K562 (cell line): ENCODE measurements around the gene UNC93B1. TPM values are rescaled to one million over a fixed set of nuclear protein-coding genes. Genes with fewer than 3 reads are reported as not detected.

Source experiments
- ATAC-seq: fragments of 200-7000 bp; cut with Tn5 transposase; 3 replicates; pipeline ENCODE4 v1.9.1; 2020; ENCODE audit warnings: moderate library complexity
- BruUV-seq: library from RNA; stranded (reverse); fragments of 400-500 nt; replicated peaks from 2 replicates; lab custom pipeline; 2021; lab: Mats Ljungman, UMichigan
- CTCF ChIA-PET: fragments of 300-600 bp; formaldehyde crosslinking; extraction: SDS; loops from one replicate; lab custom pipeline; 2021; ENCODE audit warnings: low intra/inter-chr PET ratio; lab: Yijun Ruan, JAX
- POLR2A ChIA-PET: fragments of 300-600, 350-650 bp; sonication (Branson Sonifier 250); formaldehyde crosslinking; extraction: SDS; loops from one replicate; lab custom pipeline; 2021; ENCODE audit warnings: antibody characterized with exemption, inconsistent platforms; lab: Yijun Ruan, JAX
- DNase-seq, 4 experiments: peaks; one replicate each; pipeline versions ENCODE4 v3.0.0 to v3.0.0-alpha.2; 2011 to 2018; ENCODE audit warnings: low spot score in 3 of 4, mixed read lengths in 3 of 4; ENCODE audit errors: extremely low read depth in 1 of 4
- FAIRE-seq: peaks from 2 replicates; lab custom pipeline; 2011; peaks lifted over from hg19 to GRCh38; lab: Jason Lieb, UNC
- H2AFZ ChIP-seq: 2 replicates; pipeline ENCODE4 v1.6.0; 2011; ENCODE audit warnings: low read depth, low read length, control low read depth, inconsistent platforms
- H3K27ac ChIP-seq: fragments of 200-600 bp; 3 replicates; pipeline ENCODE4 v1.8.0; 2011; ENCODE audit warnings: low read depth, mild to moderate bottlenecking, control low read depth, inconsistent platforms, low read length, moderate library complexity, mixed read lengths; ENCODE audit errors: extremely low read depth
- H3K27me3 ChIP-seq, 2 experiments: fragments of 300-600 bp in 1 of 2; 2 replicates in 1 of 2; 3 replicates in 1 of 2; pipeline versions ENCODE4 v1.6.0 to v1.8.0; 2011; ENCODE audit warnings: inconsistent platforms in 2 of 2, low read length in 2 of 2, mild to moderate bottlenecking in 1 of 2, mixed read lengths in 1 of 2, moderate library complexity in 1 of 2; ENCODE audit not compliant: control insufficient read depth in 2 of 2, insufficient read depth in 2 of 2
- H3K36me3 ChIP-seq: fragments of 300-600 bp; 3 replicates; pipeline ENCODE4 v1.8.0; 2011; ENCODE audit warnings: mild to moderate bottlenecking, low read length, inconsistent platforms; ENCODE audit not compliant: control insufficient read depth, insufficient read depth
- H3K4me1 ChIP-seq, 2 experiments: fragments of 200-600 bp in 1 of 2; replicated peaks in 1 of 2; 2 replicates in 1 of 2; 3 replicates in 1 of 2; pipeline versions ENCODE4 v1.5.1 to v1.8.0; 2011; ENCODE audit warnings: inconsistent platforms in 2 of 2, low read length in 2 of 2, mild to moderate bottlenecking in 1 of 2, mixed read lengths in 1 of 2, moderate library complexity in 1 of 2; ENCODE audit not compliant: control insufficient read depth in 2 of 2, insufficient read depth in 2 of 2
- H3K4me2 ChIP-seq: 2 replicates; pipeline ENCODE4 v1.6.1; 2011; ENCODE audit warnings: low read length, control low read depth, inconsistent platforms, mixed read lengths; ENCODE audit not compliant: insufficient read depth
- H3K4me3 ChIP-seq: fragments of 200-600 bp; sonication (generic), shearing (Covaris generic); 2 replicates; pipeline ENCODE4 v1.5.1; 2016; ENCODE audit warnings: control low read depth, inconsistent platforms
- H3K79me2 ChIP-seq: fragments of 200-600 bp; 3 replicates; pipeline ENCODE4 v1.8.0; 2011; ENCODE audit warnings: low read length, inconsistent platforms; ENCODE audit not compliant: control insufficient read depth, insufficient read depth
- H3K9ac ChIP-seq, 2 experiments: 2 replicates each; pipeline versions ENCODE4 v1.6.0 to v1.6.1; 2011; ENCODE audit warnings: low read depth in 2 of 2, low read length in 2 of 2, control low read depth in 1 of 2, inconsistent platforms in 1 of 2, mild to moderate bottlenecking in 1 of 2, mixed read lengths in 1 of 2; ENCODE audit not compliant: insufficient read depth in 1 of 2
- H3K9me1 ChIP-seq: one replicate; pipeline ENCODE4 v1.6.0; 2011; ENCODE audit warnings: inconsistent platforms, mild to moderate bottlenecking, low read length, moderate library complexity; ENCODE audit not compliant: control insufficient read depth, insufficient read depth
- H3K9me3 ChIP-seq: replicated peaks from 2 replicates; pipeline ENCODE4 v1.5.1; 2011; ENCODE audit warnings: low read depth, low read length, inconsistent platforms; ENCODE audit not compliant: control insufficient read depth, insufficient read depth
- H4K20me1 ChIP-seq: replicated peaks from 2 replicates; pipeline ENCODE4 v1.6.1; 2011; ENCODE audit warnings: low read length, inconsistent platforms, mixed read lengths; ENCODE audit not compliant: control insufficient read depth, insufficient read depth
- BACH1 ChIP-seq: fragments of 200-800 bp; sonication (Bioruptor generic); IDR thresholded peaks from 2 replicates; pipeline ENCODE4 v1.6.1; 2016; ENCODE audit warnings: missing genetic modification characterization, missing compliant biosample characterization
- MCM5 ChIP-seq: fragments of 450-650 bp; IDR thresholded peaks from 2 replicates; pipeline ENCODE4 v1.6.1; 2016; ENCODE audit warnings: low read depth
- NFRKB ChIP-seq: fragments of 450-650 bp; IDR thresholded peaks from 2 replicates; pipeline ENCODE4 v1.6.1; 2016; ENCODE audit warnings: low read depth
- TCF7 ChIP-seq: sonication (generic); IDR thresholded peaks from 2 replicates; pipeline ENCODE4 v1.6.1; 2016; ENCODE audit warnings: antibody characterized with exemption, borderline replicate concordance
- ZNF3 ChIP-seq: fragments of 250-450 bp; sonication (Bioruptor Pico); IDR thresholded peaks from 2 replicates; pipeline ENCODE4 v1.5.0; 2021; ENCODE audit warnings: mild to moderate bottlenecking, moderate library complexity
- WGBS: fragments of 100-300 bp; shearing (Covaris generic); methylation state at CpG from one replicate; pipeline ENCODE4 v1.1.6; 2016; ENCODE audit warnings: low coverage, mixed read lengths; ENCODE audit not compliant: insufficient coverage; ENCODE audit errors: missing lambda C conversion rate; 5-methylcytosine and 5-hydroxymethylcytosine counted together
- in situ Hi-C: fragments of 300-500 bp; cut with MboI; formaldehyde crosslinking; loops from 4 replicates; pipeline ENCODE4 v1.15.0; 2018; ENCODE audit warnings: inconsistent platforms, mixed read lengths
- intact Hi-C: fragments of 100-400 bp; cut with micrococcal nuclease; formaldehyde crosslinking; loops from 2 replicates; pipeline ENCODE4 v1.14.2; 2022
- polyA plus RNA-seq, 8 experiments: library from polyadenylated mRNA; depleted of rRNA in 4 of 8; stranded (reverse) in 5 of 8; unstranded in 3 of 8; fragments of >200 nt; fragmentation: Nextera tagmentation in 2 of 8; fragmentation: Illumina TruSeq in 1 of 8; extraction: Ambion mirVana in 2 of 8; extraction: Trizol in 1 of 8; gene quantifications; 2 replicates each; pipeline versions ENCODE4 v1.2.1 to v1.2.3, GENCODE V29; 2011 to 2014; ENCODE audit warnings: inconsistent platforms in 1 of 8, missing spikeins in 1 of 8
- total RNA-seq, 7 experiments: library from RNA; depleted of rRNA in 6 of 7; stranded (reverse); fragments of >200 nt in 6 of 7; fragmentation: Illumina TruSeq in 2 of 7; extraction: Trizol in 2 of 7; gene quantifications; 2 replicates each; pipeline versions ENCODE4 v1.2.1 to v1.2.3, GENCODE V29; 2011 to 2021; ENCODE audit warnings: low replicate concordance in 1 of 7
- TF ChIP-seq, protein P1 (sequence below): fragments of 250-450 bp; sonication (Bioruptor Pico); IDR thresholded peaks from 2 replicates; pipeline ENCODE4 v1.5.0; 2020; ENCODE audit warnings: mild to moderate bottlenecking
- TF ChIP-seq, protein P2 (sequence below), 3 experiments: fragments of 200-800 bp in 1 of 3; fragments of 250-450 bp in 1 of 3; fragments of 450-650 bp in 1 of 3; sonication (Bioruptor Pico) in 1 of 3; sonication (Bioruptor generic) in 1 of 3; formaldehyde crosslinking in 1 of 3; IDR thresholded peaks; 2 replicates each; pipeline versions ENCODE4 v1.6.1 to v1.8.0; 2016 to 2022; ENCODE audit warnings: mild to moderate bottlenecking in 2 of 3, missing genetic modification characterization in 2 of 3, missing compliant biosample characterization in 1 of 3, moderate library complexity in 1 of 3
- TF ChIP-seq, protein P3 (sequence below): sonication (generic); formaldehyde crosslinking; IDR thresholded peaks from 2 replicates; pipeline ENCODE4 v1.8.1; 2023; ENCODE audit warnings: mild to moderate bottlenecking, missing genetic modification reagents, moderate library complexity
- TF ChIP-seq, protein P4 (sequence below): sonication (generic); formaldehyde crosslinking; IDR thresholded peaks from 2 replicates; pipeline ENCODE4 v1.8.1; 2023; ENCODE audit warnings: mild to moderate bottlenecking, missing genetic modification reagents
- TF ChIP-seq, protein P5 (sequence below): fragments of 250-450 bp; sonication (Bioruptor Pico); IDR thresholded peaks from 2 replicates; pipeline ENCODE4 v1.8.0; 2022; ENCODE audit warnings: moderate library complexity, mild to moderate bottlenecking, inconsistent platforms
- TF ChIP-seq, protein P6 (sequence below): sonication (generic); formaldehyde crosslinking; IDR thresholded peaks from 2 replicates; pipeline ENCODE4 v1.5.0; 2020; ENCODE audit warnings: missing genetic modification reagents

Gene UNC93B1
- total and polyA plus RNA-seq, 9 of the 15 experiments (the other 6 are each of a cell fraction or from before 2014, with no cell fraction given), result 0.10 to 13.6 (median 6.5) TPM

DNA sequence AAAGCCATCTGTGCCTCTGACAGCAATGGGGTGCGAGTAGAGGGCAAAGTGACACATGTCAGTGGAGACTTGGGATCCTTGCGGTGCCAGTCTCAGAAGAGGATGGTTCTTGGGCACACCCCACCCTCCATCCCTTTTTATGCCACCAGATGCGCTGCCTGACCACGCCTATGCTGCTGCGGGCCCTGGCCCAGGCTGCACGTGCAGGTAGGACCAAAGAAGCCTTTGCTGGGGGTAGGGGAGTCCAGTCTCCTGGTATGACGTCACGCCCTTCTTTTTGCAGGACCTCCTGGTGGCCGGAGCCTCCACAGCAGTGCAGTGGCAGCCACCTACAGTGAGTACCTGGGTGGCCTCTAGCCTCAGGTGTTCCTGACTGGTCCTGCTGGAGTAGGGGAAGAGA lies 28.1 kb upstream of the UNC93B1 start:
- peaks cover 25% of the 10 kb centered on the region for H3K79me2 ChIP-seq
- H3K27ac ChIP-seq, result no peak overlapping the region; the same call in 2 of the 3 replicates
- peaks cover 14 to 63% of the 10 kb centered on the region in 2 experiments; a peak in 4 of 5 replicates for H3K4me1 ChIP-seq
- intact Hi-C loops, result no loop called here
- WGBS, result 88% methylated on average over 8 of the region's 9 CpGs
- H3K9me3 ChIP-seq, result no peaks in the 10 kb centered on the region
- ChIA-PET CTCF (no interaction called here), POLR2A (interaction anchor here (0.7 to 1.3 kb wide), 2 partner anchors 8 to 1703 kb away, joined by 3 to 8 read pairs; no protein-coding TSS in a partner anchor)
- ATAC-seq, result no peak
- no peaks in the 10 kb centered on the region for H3K27me3 ChIP-seq
- BruUV-seq, result no TSS peak
- no peaks in the 10 kb centered on the region for H4K20me1 ChIP-seq
- peaks cover 39% of the 10 kb centered on the region; the same call in 2 of the 3 replicates for H3K36me3 ChIP-seq
- in situ Hi-C loops, result no loop called here
- no peak for DNase-seq
- FAIRE-seq, result no peak
- H3K9me1 ChIP-seq, result no peaks in the 10 kb centered on the region
- peak overlapping the region; percentile 98 to 99 for H3K9ac ChIP-seq
- no peak overlapping the region for H3K4me3 ChIP-seq
- H2AFZ ChIP-seq, result no peak overlapping the region
- H3K4me2 ChIP-seq, result peak overlapping the region; percentile 95; the same call in 1 of the 2 replicates
- TF ChIP-seq, protein P1, sequence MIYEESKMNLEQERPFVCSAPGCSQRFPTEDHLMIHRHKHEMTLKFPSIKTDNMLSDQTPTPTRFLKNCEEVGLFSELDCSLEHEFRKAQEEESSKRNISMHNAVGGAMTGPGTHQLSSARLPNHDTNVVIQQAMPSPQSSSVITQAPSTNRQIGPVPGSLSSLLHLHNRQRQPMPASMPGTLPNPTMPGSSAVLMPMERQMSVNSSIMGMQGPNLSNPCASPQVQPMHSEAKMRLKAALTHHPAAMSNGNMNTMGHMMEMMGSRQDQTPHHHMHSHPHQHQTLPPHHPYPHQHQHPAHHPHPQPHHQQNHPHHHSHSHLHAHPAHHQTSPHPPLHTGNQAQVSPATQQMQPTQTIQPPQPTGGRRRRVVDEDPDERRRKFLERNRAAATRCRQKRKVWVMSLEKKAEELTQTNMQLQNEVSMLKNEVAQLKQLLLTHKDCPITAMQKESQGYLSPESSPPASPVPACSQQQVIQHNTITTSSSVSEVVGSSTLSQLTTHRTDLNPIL (CRISPR knock-in tag), result no peak
- TF ChIP-seq, protein P2, sequence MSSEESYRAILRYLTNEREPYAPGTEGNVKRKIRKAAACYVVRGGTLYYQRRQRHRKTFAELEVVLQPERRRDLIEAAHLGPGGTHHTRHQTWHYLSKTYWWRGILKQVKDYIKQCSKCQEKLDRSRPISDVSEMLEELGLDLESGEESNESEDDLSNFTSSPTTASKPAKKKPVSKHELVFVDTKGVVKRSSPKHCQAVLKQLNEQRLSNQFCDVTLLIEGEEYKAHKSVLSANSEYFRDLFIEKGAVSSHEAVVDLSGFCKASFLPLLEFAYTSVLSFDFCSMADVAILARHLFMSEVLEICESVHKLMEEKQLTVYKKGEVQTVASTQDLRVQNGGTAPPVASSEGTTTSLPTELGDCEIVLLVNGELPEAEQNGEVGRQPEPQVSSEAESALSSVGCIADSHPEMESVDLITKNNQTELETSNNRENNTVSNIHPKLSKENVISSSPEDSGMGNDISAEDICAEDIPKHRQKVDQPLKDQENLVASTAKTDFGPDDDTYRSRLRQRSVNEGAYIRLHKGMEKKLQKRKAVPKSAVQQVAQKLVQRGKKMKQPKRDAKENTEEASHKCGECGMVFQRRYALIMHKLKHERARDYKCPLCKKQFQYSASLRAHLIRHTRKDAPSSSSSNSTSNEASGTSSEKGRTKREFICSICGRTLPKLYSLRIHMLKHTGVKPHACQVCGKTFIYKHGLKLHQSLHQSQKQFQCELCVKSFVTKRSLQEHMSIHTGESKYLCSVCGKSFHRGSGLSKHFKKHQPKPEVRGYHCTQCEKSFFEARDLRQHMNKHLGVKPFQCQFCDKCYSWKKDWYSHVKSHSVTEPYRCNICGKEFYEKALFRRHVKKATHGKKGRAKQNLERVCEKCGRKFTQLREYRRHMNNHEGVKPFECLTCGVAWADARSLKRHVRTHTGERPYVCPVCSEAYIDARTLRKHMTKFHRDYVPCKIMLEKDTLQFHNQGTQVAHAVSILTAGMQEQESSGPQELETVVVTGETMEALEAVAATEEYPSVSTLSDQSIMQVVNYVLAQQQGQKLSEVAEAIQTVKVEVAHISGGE (CRISPR knock-in tag; IDR thresholded peaks at IDR 0.05), result no peak
- TF ChIP-seq NFRKB, result no peak
- TF ChIP-seq, protein P3, sequence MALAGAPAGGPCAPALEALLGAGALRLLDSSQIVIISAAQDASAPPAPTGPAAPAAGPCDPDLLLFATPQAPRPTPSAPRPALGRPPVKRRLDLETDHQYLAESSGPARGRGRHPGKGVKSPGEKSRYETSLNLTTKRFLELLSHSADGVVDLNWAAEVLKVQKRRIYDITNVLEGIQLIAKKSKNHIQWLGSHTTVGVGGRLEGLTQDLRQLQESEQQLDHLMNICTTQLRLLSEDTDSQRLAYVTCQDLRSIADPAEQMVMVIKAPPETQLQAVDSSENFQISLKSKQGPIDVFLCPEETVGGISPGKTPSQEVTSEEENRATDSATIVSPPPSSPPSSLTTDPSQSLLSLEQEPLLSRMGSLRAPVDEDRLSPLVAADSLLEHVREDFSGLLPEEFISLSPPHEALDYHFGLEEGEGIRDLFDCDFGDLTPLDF (CRISPR knock-in tag), result no peak
- TF ChIP-seq, protein P4, sequence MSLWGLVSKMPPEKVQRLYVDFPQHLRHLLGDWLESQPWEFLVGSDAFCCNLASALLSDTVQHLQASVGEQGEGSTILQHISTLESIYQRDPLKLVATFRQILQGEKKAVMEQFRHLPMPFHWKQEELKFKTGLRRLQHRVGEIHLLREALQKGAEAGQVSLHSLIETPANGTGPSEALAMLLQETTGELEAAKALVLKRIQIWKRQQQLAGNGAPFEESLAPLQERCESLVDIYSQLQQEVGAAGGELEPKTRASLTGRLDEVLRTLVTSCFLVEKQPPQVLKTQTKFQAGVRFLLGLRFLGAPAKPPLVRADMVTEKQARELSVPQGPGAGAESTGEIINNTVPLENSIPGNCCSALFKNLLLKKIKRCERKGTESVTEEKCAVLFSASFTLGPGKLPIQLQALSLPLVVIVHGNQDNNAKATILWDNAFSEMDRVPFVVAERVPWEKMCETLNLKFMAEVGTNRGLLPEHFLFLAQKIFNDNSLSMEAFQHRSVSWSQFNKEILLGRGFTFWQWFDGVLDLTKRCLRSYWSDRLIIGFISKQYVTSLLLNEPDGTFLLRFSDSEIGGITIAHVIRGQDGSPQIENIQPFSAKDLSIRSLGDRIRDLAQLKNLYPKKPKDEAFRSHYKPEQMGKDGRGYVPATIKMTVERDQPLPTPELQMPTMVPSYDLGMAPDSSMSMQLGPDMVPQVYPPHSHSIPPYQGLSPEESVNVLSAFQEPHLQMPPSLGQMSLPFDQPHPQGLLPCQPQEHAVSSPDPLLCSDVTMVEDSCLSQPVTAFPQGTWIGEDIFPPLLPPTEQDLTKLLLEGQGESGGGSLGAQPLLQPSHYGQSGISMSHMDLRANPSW (CRISPR knock-in tag), result no peak
- TF ChIP-seq, protein P5, sequence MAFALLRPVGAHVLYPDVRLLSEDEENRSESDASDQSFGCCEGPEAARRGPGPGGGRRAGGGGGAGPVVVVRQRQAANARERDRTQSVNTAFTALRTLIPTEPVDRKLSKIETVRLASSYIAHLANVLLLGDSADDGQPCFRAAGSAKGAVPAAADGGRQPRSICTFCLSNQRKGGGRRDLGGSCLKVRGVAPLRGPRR (CRISPR knock-in tag), result no peak
- TF ChIP-seq ZNF3 (CRISPR knock-in tag), result no peak
- TF ChIP-seq, protein P6, sequence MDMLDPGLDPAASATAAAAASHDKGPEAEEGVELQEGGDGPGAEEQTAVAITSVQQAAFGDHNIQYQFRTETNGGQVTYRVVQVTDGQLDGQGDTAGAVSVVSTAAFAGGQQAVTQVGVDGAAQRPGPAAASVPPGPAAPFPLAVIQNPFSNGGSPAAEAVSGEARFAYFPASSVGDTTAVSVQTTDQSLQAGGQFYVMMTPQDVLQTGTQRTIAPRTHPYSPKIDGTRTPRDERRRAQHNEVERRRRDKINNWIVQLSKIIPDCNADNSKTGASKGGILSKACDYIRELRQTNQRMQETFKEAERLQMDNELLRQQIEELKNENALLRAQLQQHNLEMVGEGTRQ (CRISPR knock-in tag), result no peak
- TF ChIP-seq BACH1 (tag), result no peak
- no peak for TF ChIP-seq TCF7
- no peak for TF ChIP-seq MCM5
